OCI-LY1 (cell line): Measurements from ENCODE around the gene RFX2.
A peak's percentile ranks its signal among the peaks of the same experiment; 100 is the strongest.

Experiments used
- H2AFZ ChIP-seq: fragments of 200-600 bp; sonication (generic), shearing (Covaris generic); 2 replicates; pipeline ENCODE4 v1.6.0; 2014; ENCODE audit warnings: antibody characterized with exemption, mild to moderate bottlenecking, low read length
- H3F3A ChIP-seq: fragments of 200-600 bp; sonication (generic), shearing (Covaris generic); 2 replicates; pipeline ENCODE4 v1.6.0; 2014; ENCODE audit warnings: mild to moderate bottlenecking, antibody characterized with exemption, low read length, moderate library complexity; ENCODE audit not compliant: insufficient read depth
- H3K27ac ChIP-seq: fragments of 200-600 bp; sonication (generic); 2 replicates; pipeline ENCODE4 v1.5.1; 2014; ENCODE audit warnings: low read length, mixed run types, mild to moderate bottlenecking, low read depth; ENCODE audit not compliant: poor library complexity, severe bottlenecking
- H3K27me3 ChIP-seq: fragments of 200-600 bp; sonication (generic); 2 replicates; pipeline ENCODE4 v1.6.0; 2014; ENCODE audit warnings: antibody characterized with exemption, mild to moderate bottlenecking, low read length, moderate library complexity; ENCODE audit not compliant: insufficient read depth
- H3K36me3 ChIP-seq: fragments of 200-600 bp; sonication (generic); 2 replicates; pipeline ENCODE4 v1.6.1; 2014; ENCODE audit warnings: mild to moderate bottlenecking, antibody characterized with exemption, low read length, moderate library complexity, mixed read lengths; ENCODE audit not compliant: insufficient read depth
- H3K4me1 ChIP-seq: fragments of 200-600 bp; sonication (generic); 2 replicates; pipeline ENCODE4 v1.5.1; 2014; ENCODE audit warnings: mild to moderate bottlenecking, low read length, moderate library complexity; ENCODE audit not compliant: insufficient read depth, severe bottlenecking
- H3K4me2 ChIP-seq: fragments of 200-600 bp; sonication (generic), shearing (Covaris generic); 2 replicates; pipeline ENCODE4 v1.6.1; 2014; ENCODE audit warnings: low read length
- H3K4me3 ChIP-seq: fragments of 200-600 bp; sonication (generic); 2 replicates; pipeline ENCODE4 v1.5.1; 2014; ENCODE audit warnings: low read length, low read depth, mild to moderate bottlenecking, mixed read lengths; ENCODE audit not compliant: poor library complexity, severe bottlenecking
- H3K79me2 ChIP-seq: fragments of 200-600 bp; shearing (Covaris generic); 2 replicates; pipeline ENCODE4 v1.6.1; 2016; ENCODE audit warnings: mixed run types, low read length, mixed read lengths; ENCODE audit not compliant: insufficient read depth
- H3K9ac ChIP-seq: fragments of 200-600 bp; sonication (generic), shearing (Covaris generic); 2 replicates; pipeline ENCODE4 v1.6.1; 2014; ENCODE audit warnings: mild to moderate bottlenecking, low read length, mixed read lengths
- H3K9me2 ChIP-seq: fragments of 200-600 bp; sonication (generic), shearing (Covaris generic); 2 replicates; pipeline ENCODE4 v1.6.1; 2014; ENCODE audit warnings: low read depth, mild to moderate bottlenecking, low read length, mixed read lengths
- H3K9me3 ChIP-seq: fragments of 200-600 bp; shearing (Covaris generic); 2 replicates; pipeline ENCODE4 v1.6.1; 2014; ENCODE audit warnings: low read length, mixed read lengths
- H4K20me1 ChIP-seq: fragments of 200-600 bp; sonication (generic), shearing (Covaris generic); 2 replicates; pipeline ENCODE4 v1.6.0; 2016; ENCODE audit warnings: mild to moderate bottlenecking, low read length; ENCODE audit not compliant: insufficient read depth
- CTCF ChIP-seq: fragments of 200-600 bp; sonication (generic), shearing (Covaris generic); IDR thresholded peaks from 2 replicates; pipeline ENCODE4 v1.5.1; 2017; ENCODE audit warnings: mild to moderate bottlenecking, antibody characterized with exemption, low read length, moderate library complexity, mixed read lengths
- EZH2 ChIP-seq: fragments of 200-600 bp; sonication (generic), shearing (Covaris generic); IDR thresholded peaks from 2 replicates; pipeline ENCODE4 v1.8.0; 2017; ENCODE audit warnings: borderline replicate concordance, mixed run types, mild to moderate bottlenecking, antibody characterized with exemption, low read length, moderate library complexity, mixed read lengths

RFX2 gene

GRCh38 chr19:6090634-6091033 lies 19.7 kb downstream of the RFX2 start:
- no peaks in the 10 kb centered on the region for H3K9me3 ChIP-seq
- no peaks in the 10 kb centered on the region for H3K36me3 ChIP-seq
- H3K9ac ChIP-seq: no peak overlapping the region
- H4K20me1 ChIP-seq: no peaks in the 10 kb centered on the region
- H3K4me3 ChIP-seq: no peak overlapping the region
- H3K79me2 ChIP-seq: no peaks in the 10 kb centered on the region
- H3K27ac ChIP-seq: no peak overlapping the region
- no peaks in the 10 kb centered on the region for H3F3A ChIP-seq
- H3K9me2 ChIP-seq: no peaks in the 10 kb centered on the region
- no peak overlapping the region for H3K4me2 ChIP-seq
- TF ChIP-seq CTCF (no peak), EZH2 (no peak)
- H3K4me1 ChIP-seq: peaks cover 14% of the 10 kb centered on the region
- peaks cover 4% of the 10 kb centered on the region; the same call in 1 of the 2 replicates for H3K27me3 ChIP-seq
- no peak overlapping the region for H2AFZ ChIP-seq

- H3K27me3 ChIP-seq: peaks cover 4% of the 10 kb centered on the region; the same call in 1 of the 2 replicates
- H3F3A ChIP-seq: no peaks in the 10 kb centered on the region
- H3K4me1 ChIP-seq: peaks cover 14% of the 10 kb centered on the region
- TF ChIP-seq EZH2 (no peak), CTCF (no peak)
- no peaks in the 10 kb centered on the region for H3K9me3 ChIP-seq
- no peaks in the 10 kb centered on the region for H3K9me2 ChIP-seq
- no peak overlapping the region for H3K27ac ChIP-seq
- H3K79me2 ChIP-seq: no peaks in the 10 kb centered on the region
- no peak overlapping the region for H3K9ac ChIP-seq
- H2AFZ ChIP-seq: no peak overlapping the region
- no peaks in the 10 kb centered on the region for H3K36me3 ChIP-seq
- no peaks in the 10 kb centered on the region for H4K20me1 ChIP-seq
- no peak overlapping the region for H3K4me3 ChIP-seq
- H3K4me2 ChIP-seq: no peak overlapping the region
Measured at GRCh38 chr19:6088602-6089049, 21.7 kb downstream of the RFX2 start.

GRCh38 chr19:6087074-6087571 lies 23.2 kb downstream of the RFX2 start:
- Histone ChIP-seq H3K36me3 (no peaks in the 10 kb centered on the region), H3K4me1 (peaks cover 14% of the 10 kb centered on the region), H3K27ac (no peak overlapping the region), H3K9ac (no peak overlapping the region), H3F3A (no peaks in the 10 kb centered on the region), H3K4me2 (peak overlapping the region; percentile 17; the same call in 1 of the 2 replicates), H3K27me3 (peaks cover 4% of the 10 kb centered on the region; the same call in 1 of the 2 replicates), H3K9me2 (no peaks in the 10 kb centered on the region), H3K9me3 (no peaks in the 10 kb centered on the region), H3K79me2 (no peaks in the 10 kb centered on the region), H2AFZ (no peak overlapping the region), H3K4me3 (no peak overlapping the region), H4K20me1 (no peaks in the 10 kb centered on the region)
- TF ChIP-seq EZH2: no peak
- TF ChIP-seq CTCF: no peak
